Vagina (tissue), 2 donors: ENCODE measurements around the gene RIPOR3.

ENCODE experiments used
- POLR2A ChIP-seq, 2 donors: fragments of 450-650 bp; IDR thresholded peaks; one replicate each; pipeline ENCODE4 v1.6.1; 2017; ENCODE audit warnings: antibody characterized with exemption in 2 of 2, mild to moderate bottlenecking in 2 of 2, moderate library complexity in 2 of 2
- POLR2AphosphoS5 ChIP-seq, 2 donors: sonication (generic); formaldehyde crosslinking; IDR thresholded peaks; one replicate each; pipeline ENCODE4 v1.9.0; 2017; ENCODE audit warnings: antibody characterized with exemption in 2 of 2, mild to moderate bottlenecking in 2 of 2, low read depth in 1 of 2; ENCODE audit not compliant: insufficient read depth in 1 of 2
- TF ChIP-seq, protein P1 (sequence below), 3 experiments: fragments of 450-650 bp in 2 of 3; fragments of 200-600 bp in 1 of 3; sonication (generic) in 1 of 3; IDR thresholded peaks; one replicate each; pipeline ENCODE4 v1.5.1; 2017 to 2019; ENCODE audit warnings: antibody characterized with exemption in 3 of 3, mild to moderate bottlenecking in 2 of 3, moderate library complexity in 2 of 3

- TF ChIP-seq, protein P1, sequence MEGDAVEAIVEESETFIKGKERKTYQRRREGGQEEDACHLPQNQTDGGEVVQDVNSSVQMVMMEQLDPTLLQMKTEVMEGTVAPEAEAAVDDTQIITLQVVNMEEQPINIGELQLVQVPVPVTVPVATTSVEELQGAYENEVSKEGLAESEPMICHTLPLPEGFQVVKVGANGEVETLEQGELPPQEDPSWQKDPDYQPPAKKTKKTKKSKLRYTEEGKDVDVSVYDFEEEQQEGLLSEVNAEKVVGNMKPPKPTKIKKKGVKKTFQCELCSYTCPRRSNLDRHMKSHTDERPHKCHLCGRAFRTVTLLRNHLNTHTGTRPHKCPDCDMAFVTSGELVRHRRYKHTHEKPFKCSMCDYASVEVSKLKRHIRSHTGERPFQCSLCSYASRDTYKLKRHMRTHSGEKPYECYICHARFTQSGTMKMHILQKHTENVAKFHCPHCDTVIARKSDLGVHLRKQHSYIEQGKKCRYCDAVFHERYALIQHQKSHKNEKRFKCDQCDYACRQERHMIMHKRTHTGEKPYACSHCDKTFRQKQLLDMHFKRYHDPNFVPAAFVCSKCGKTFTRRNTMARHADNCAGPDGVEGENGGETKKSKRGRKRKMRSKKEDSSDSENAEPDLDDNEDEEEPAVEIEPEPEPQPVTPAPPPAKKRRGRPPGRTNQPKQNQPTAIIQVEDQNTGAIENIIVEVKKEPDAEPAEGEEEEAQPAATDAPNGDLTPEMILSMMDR (IDR thresholded peaks at IDR 0.05): no peak
- no peak for TF ChIP-seq POLR2A (IDR thresholded peaks at IDR 0.05)
- TF ChIP-seq POLR2AphosphoS5 (IDR thresholded peaks at IDR 0.05; ENCODE audit: insufficient read depth in 1 of 2, low read depth in 1 of 2): no peak
Measured at GRCh38 chr20:50605136-50605535, 86.2 kb downstream of the RIPOR3 start.
